ENCODE results near the gene PRPSAP1. TPM values are rescaled to one million over a fixed set of nuclear protein-coding genes. Genes with fewer than 3 reads are reported as not detected.

PRPSAP1 gene
- polyA plus RNA-seq, 3 donors = 45.8 to 58.2 (median 51.2) TPM

DNA sequence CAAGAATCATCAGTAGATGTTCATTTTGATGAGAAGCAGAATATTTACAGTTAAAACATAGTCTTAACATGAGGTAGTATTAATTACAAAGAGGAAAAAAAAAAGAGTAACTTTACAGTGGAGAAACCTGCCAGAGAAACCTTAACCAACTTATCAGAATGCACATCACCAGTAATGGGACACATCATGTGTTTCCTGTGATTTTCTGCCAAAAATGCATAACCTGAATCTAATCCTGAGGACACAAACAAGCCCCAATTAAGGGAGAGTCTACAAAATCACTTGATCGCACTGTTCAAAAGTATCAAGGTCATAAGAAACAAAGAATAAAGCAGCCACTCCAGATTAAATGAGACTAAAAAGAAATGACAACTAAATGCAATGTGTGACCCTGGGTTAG is 27.4 kb downstream of the PRPSAP1 start:
- Mint-ChIP-seq H3K36me3 (peaks cover 46 to 81% of the 10 kb centered on the region in 2 donors), H3K27me3 (ENCODE audit: low read depth in 3 of 3) (peaks cover 0 to 4% (median 0%) of the 10 kb centered on the region in 3 donors), H3K9me3 (no peaks in the 10 kb centered on the region), H3K4me3 (no peak overlapping the region), H3K27ac (peak overlapping the region in 2 of 7 donors; percentile 85 to 96), H3K4me1 (peaks cover 14% of the 10 kb centered on the region)
- Histone ChIP-seq H3K27ac (ENCODE audit: low read depth in 1 of 2, low read length in 2 of 2) (peak overlapping the region in 1 of 2 donors; percentile 85), H3K9me3 (replicated peaks in 1 of 2; ENCODE audit: control insufficient read depth in 1 of 2, insufficient read depth in 1 of 2, low read length in 2 of 2) (no peaks in the 10 kb centered on the region), H3K79me2 (ENCODE audit: insufficient read depth, low read length) (no peaks in the 10 kb centered on the region), H2AFZ (ENCODE audit: insufficient read depth, low read depth, low read length, poor library complexity, severe bottlenecking) (no peak overlapping the region), H3K4me1 (ENCODE audit: control insufficient read depth in 1 of 2, insufficient read depth in 2 of 2, low read length in 2 of 2) (peaks cover 14 to 19% of the 10 kb centered on the region in 2 donors), H3K36me3 (replicated peaks in 1 of 2; ENCODE audit: control insufficient read depth in 1 of 2, insufficient read depth in 2 of 2, low read length in 2 of 2) (peaks cover 22 to 64% of the 10 kb centered on the region in 2 donors), H3K9ac (ENCODE audit: insufficient read depth, low read length, poor library complexity, severe bottlenecking) (no peak overlapping the region), H3K4me3 (replicated peaks in 1 of 3; ENCODE audit: low read depth in 2 of 3, low read length in 3 of 3) (no peak overlapping the region), H3K27me3 (ENCODE audit: control insufficient read depth in 2 of 2, insufficient read depth in 2 of 2, low read length in 2 of 2) (no peaks in the 10 kb centered on the region), H3K4me2 (replicated peaks; ENCODE audit: extremely low read depth, low read length, poor library complexity, severe bottlenecking) (no peak overlapping the region), H4K20me1 (ENCODE audit: insufficient read depth, low read length) (no peaks in the 10 kb centered on the region)
- TF ChIP-seq, protein P1, sequence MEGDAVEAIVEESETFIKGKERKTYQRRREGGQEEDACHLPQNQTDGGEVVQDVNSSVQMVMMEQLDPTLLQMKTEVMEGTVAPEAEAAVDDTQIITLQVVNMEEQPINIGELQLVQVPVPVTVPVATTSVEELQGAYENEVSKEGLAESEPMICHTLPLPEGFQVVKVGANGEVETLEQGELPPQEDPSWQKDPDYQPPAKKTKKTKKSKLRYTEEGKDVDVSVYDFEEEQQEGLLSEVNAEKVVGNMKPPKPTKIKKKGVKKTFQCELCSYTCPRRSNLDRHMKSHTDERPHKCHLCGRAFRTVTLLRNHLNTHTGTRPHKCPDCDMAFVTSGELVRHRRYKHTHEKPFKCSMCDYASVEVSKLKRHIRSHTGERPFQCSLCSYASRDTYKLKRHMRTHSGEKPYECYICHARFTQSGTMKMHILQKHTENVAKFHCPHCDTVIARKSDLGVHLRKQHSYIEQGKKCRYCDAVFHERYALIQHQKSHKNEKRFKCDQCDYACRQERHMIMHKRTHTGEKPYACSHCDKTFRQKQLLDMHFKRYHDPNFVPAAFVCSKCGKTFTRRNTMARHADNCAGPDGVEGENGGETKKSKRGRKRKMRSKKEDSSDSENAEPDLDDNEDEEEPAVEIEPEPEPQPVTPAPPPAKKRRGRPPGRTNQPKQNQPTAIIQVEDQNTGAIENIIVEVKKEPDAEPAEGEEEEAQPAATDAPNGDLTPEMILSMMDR (IDR thresholded peaks at IDR 0.05) = no peak
- WGBS (ENCODE audit: insufficient coverage) = no CpG with 5 or more reads among the region's 1 CpG
- intact Hi-C loops (cut with micrococcal nuclease) = no loop called here
- no peak for DNase-seq

DNA sequence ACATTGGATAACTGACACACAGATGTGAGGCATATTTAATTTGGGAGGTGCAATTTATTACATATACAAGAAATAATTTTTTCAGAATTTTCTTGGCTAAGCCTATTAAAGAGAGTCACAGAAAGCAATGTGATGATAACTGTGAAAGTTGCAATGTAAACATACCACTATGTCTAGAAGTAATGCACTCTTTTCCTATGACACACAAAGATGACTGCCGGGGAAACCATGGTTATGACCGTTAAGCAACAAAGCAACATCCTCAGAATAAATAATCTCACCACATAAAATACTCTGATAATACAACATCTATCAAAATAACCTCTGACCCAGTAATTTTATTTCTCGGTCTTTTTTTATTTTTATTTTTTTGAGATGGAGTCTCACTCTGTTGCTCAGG is 35.1 kb downstream of the PRPSAP1 start:
- Mint-ChIP-seq H3K4me3 (no peak overlapping the region), H3K4me1 (no peaks in the 10 kb centered on the region), H3K27me3 (ENCODE audit: low read depth in 3 of 3) (no peaks in the 10 kb centered on the region), H3K36me3 (peaks cover 56 to 78% of the 10 kb centered on the region in 2 donors), H3K9me3 (no peaks in the 10 kb centered on the region), H3K27ac (no peak overlapping the region)
- intact Hi-C loops (cut with micrococcal nuclease) = no loop called here
- no peak overlapping the region for H3K27ac ChIP-seq (ENCODE audit: low read depth in 1 of 2, low read length in 2 of 2)
- H3K4me2 ChIP-seq (replicated peaks; ENCODE audit: extremely low read depth, low read length, poor library complexity, severe bottlenecking) = no peak overlapping the region
- no peak for DNase-seq
- no peaks in the 10 kb centered on the region for H3K4me1 ChIP-seq (ENCODE audit: control insufficient read depth in 1 of 2, insufficient read depth in 2 of 2, low read length in 2 of 2)
- no peaks in the 10 kb centered on the region for H3K27me3 ChIP-seq (ENCODE audit: control insufficient read depth in 2 of 2, insufficient read depth in 2 of 2, low read length in 2 of 2)
- no peak overlapping the region for H3K4me3 ChIP-seq (replicated peaks in 1 of 3; ENCODE audit: low read depth in 2 of 3, low read length in 3 of 3)
- peaks cover 27 to 57% of the 10 kb centered on the region in 2 donors for H3K36me3 ChIP-seq (replicated peaks in 1 of 2; ENCODE audit: control insufficient read depth in 1 of 2, insufficient read depth in 2 of 2, low read length in 2 of 2)
- H3K9ac ChIP-seq (ENCODE audit: insufficient read depth, low read length, poor library complexity, severe bottlenecking) = no peak overlapping the region
- H3K9me3 ChIP-seq (replicated peaks in 1 of 2; ENCODE audit: control insufficient read depth in 1 of 2, insufficient read depth in 1 of 2, low read length in 2 of 2) = no peaks in the 10 kb centered on the region
- H4K20me1 ChIP-seq (ENCODE audit: insufficient read depth, low read length) = no peaks in the 10 kb centered on the region
- TF ChIP-seq, protein P1 (IDR thresholded peaks at IDR 0.05) = no peak
- WGBS (ENCODE audit: insufficient coverage) = 93% methylated on average over 2 of the region's 3 CpGs
- no peaks in the 10 kb centered on the region for H3K79me2 ChIP-seq (ENCODE audit: insufficient read depth, low read length)
- no peak overlapping the region for H2AFZ ChIP-seq (ENCODE audit: insufficient read depth, low read depth, low read length, poor library complexity, severe bottlenecking)
